NCI-H2171 (cell line): ENCODE data around the gene L1CAM.

Source experiments
- DNase-seq: peaks from one replicate; lab custom pipeline; 2025; lab: John Stamatoyannopoulos, UW

The L1CAM gene

DNA sequence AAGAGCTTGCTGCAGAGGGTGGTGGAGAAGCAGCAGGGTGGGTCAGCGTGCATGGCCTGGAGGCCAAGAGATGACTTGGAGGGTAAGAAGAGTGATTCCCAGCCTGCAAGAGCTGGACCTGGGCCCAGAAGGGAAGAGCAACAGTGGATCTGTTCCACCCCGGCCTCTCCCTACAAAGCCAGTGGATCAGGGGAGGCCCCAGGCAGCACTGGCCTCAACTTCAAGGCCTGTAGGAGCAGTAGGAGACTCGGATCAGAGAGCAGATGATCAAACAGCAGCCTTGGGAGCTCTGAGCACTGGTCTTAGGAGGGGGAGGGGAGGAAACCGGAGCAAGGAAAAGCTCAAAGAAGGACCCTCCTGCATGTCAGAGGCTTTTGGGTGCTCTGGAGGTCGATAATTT is 7.6 kb downstream of the L1CAM start:
- no peak for DNase-seq

- DNase-seq, result no peak
Observed at GRCh38 chrX:153877571-153878261, 8.3 kb downstream of the L1CAM start.

DNA sequence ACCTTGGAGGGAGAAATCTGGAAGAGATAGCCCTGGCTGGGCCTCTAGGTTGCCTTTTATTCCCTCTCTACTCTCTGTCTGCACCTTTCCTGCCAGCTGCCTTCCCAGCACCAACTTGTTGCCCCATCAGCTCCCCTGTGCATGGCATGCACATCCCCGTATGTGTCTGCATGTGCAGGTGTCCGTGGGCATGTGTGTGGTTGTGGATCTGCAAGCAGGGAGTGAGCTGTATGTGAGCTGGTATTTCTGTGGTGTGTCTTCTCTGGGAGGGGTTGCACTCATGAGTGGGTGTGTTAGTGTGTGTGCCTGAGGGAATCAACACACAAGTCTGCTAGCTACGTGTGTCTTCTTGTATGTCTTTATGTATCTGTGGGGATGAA is 9.9 kb downstream of the L1CAM start:
- no peak for DNase-seq

- DNase-seq, result no peak
Observed at GRCh38 chrX:153875391-153876111, 10.4 kb downstream of the L1CAM start.

- DNase-seq, result no peak
Observed at GRCh38 chrX:153874366-153875125, 11.4 kb downstream of the L1CAM start.

GRCh38 chrX:153874085-153874365 is 11.9 kb downstream of the L1CAM start:
- DNase-seq, result no peak

DNA sequence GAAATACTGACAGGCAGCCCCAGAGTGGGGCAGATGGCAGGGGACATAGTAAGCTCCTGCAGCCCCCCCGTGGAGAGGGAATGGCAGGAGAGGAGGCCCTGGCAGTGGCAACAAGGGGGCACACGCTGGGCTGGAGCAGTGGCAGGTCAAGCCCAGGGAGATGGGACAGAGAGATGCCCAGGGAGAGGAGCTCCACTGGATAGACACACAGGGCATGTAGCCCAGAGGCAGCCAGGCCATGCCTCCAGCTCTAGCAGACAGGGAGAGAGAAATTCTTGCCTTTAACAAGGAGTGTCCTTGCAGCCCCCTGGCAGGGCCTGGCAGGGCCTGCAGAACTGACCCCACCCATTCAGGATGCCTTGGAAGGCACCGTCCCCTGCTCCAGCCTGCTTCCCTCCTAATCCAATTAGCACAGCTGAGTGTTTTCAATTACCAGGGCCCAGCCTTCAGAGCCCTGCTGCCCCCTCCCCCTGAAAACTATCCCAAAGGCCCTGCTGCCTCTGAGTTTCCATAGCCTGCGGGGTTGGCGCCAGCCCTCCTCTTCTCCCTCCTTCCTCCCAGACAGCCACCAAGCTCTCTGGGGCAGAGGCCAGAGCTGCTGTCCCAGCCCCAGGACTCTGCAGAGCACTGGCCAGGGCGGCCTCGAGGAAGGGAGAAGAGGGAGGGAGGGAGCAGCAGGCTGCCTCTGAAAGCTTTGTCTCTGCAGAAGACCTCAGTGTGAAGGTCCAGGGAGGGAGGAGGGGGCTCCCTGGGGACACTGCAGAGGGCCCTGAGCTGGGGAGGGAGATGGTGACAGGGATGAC is 12.5 kb downstream of the L1CAM start:
- DNase-seq, result no peak

DNA sequence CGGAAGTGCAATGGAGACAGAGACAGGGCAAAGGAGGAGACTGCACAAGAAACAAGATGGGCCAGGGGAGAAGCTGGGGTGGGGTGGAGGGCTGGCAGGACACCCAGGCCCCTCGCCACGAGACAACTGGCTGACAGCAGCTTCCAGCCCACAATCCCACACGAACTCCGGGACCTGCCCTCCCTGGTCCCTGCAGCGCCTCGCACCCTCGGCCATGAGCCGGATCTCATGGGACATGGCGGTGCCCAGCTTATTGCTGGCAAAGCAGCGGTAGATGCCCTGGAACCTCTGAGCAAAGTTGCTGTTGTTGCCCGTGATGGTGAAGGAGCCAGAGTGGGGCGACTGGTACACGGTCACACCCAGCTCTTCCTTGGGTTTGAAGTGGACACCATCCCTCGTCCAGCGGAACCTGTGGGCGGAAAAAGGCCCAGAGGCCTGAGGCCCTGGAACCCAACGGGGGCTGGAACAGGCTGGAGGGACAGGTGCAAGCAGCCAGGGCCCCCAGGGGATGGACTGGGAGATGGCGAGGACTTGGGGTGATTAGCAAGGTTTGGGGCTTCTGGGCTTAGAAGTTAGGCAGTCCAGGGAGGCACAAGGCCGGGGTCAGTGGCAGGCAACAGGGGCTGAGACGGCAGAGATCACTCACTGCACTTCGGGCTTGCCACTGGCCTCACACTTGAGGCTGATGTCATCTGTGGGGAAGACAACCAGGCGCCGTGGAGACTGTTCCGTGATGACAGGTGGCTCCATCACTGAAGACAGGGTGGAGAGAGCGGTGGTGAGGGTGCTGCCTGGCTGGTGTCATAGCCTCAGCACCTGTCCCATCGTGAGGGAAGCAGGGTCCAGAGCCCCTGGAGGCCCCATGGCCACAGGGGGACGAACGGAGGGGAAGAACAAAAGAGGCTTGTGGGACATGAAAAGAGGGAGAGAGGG is 13.8 kb downstream of the L1CAM start:
- no peak for DNase-seq

DNA sequence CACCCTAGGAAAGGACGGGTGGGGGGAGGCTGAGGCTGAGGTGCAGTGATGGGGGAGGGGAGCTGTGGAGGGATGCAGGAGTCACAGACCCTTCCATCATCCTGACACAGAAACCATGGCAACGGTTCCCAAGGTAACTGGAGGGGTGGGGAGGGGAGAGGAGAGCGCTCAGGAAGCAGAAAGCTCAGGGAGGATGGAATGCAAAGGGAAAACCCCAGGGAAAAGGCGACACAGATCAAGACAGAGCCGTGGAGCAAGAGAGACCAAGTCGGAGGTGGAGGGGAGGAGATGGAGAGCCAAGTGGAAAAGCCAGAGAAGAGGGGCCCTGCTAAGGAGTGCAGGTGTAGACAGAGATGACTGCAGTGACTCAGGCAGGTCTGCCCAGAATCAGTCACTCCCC is 14.5 kb downstream of the L1CAM start:
- no peak for DNase-seq

DNA sequence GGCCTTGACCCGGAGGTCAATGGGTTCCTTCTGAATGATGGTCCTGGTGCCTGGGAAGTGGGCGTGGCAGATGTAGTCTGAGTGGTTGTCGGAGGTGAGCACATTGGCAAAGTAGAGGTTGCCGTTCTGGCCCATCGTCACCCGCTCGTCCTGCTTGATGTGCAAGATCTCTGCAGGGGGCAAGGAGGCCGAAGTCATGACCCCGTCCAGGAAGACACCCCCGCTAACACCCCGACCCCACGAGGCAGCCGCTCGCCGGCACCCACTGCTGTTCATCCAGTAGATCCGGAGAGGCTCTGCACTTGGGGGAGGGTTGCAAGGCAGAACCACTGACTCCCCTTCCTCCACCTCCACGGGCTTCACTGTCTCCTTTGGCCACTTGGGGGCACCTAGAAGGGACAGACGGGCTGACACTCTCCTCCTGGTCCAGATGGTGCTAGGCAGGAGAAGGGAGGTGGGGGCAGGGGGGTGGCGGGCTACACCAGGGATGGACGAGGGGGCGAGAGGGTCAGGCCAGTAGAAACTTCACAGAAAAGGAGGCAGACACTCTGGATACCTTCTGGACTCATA is 15.1 kb downstream of the L1CAM start:
- DNase-seq, result no peak

DNA sequence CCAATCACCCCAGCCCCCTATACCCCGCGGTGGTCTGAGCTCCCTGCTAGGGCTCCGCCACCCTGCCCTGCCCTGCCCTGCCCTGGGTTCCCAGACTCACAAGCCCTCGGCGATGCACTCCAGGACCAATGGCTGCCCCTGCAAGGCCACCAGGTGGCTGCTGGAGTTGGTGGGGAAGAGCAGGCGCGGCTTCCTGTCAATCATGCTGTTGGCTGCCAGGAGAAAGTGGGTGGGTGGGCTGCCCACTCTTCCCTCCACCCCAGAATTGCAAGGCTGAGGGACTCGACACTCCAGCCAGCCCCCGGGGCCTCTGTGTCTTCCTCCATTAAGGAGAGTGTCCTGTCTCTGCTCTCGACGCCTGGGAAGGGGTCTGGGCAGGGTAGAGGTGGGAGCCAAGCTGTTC is 15.7 kb downstream of the L1CAM start:
- DNase-seq, result no peak

GRCh38 chrX:153869473-153870287 is 16.3 kb downstream of the L1CAM start:
- DNase-seq, result no peak

DNA sequence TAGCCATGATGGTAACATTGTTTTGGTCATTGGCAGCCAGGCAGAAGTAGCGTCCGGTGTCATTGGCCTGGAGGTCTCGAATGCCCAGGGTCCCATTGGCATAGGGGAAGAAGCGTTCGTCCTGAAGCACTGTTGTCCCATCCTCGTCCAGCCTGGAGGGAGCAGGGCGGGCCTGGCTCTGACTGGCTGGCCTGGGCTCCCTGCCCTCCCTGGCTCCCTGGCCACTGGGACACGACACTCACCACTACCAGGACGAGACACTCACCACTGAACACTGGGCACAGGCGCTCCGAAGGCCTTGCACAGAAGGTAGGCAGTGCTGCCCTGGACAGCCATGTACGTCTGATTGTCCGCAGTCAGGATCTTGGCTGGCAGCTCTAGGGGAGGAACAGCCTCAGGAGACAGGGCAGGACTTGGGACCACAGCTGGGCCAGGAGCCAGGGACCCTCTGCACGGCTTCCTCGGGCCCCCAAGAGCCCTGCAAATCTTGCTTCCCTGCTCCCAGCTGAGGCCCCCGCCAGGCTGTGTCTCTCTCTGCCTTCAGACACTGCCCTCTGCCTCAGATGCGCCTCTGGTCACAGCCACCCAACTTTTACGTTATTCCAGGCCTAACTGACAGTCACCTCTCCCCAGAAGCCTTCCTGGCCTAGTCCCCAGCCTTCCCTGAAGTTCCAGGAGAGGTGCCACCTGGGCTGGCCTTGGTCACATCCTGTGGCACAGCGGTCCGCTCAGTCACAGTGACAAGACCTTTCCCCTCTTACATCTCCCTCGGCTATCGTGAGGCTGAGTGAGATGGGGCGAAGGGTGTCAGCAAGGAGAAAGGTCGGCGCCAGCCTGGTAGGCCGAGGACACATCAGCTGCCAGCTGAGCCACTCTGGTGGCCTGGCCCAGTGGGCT is 17.1 kb downstream of the L1CAM start:
- no peak for DNase-seq

DNA sequence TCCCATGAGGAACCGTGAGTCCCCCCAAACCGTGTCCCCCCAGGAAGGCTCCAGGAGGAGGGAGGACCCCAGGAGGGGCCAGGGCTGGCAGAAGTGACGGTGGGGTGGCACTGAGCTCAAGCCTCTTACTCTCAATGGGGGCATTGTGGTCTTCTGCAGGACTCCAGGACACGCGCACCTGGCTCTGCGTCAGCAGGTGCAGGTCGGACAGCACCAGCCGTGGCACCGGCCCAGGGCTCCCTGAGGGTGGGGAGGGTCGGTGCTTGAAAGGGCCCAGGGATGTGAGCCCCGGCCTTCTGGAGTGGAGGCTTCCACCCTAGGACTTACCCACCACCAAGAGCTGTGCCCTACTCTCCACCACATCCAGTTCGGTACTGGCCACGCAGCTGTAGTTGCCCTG is 18.3 kb downstream of the L1CAM start:
- DNase-seq, result no peak

GRCh38 chrX:153867139-153867538 is 18.8 kb downstream of the L1CAM start:
- no peak for DNase-seq

DNA sequence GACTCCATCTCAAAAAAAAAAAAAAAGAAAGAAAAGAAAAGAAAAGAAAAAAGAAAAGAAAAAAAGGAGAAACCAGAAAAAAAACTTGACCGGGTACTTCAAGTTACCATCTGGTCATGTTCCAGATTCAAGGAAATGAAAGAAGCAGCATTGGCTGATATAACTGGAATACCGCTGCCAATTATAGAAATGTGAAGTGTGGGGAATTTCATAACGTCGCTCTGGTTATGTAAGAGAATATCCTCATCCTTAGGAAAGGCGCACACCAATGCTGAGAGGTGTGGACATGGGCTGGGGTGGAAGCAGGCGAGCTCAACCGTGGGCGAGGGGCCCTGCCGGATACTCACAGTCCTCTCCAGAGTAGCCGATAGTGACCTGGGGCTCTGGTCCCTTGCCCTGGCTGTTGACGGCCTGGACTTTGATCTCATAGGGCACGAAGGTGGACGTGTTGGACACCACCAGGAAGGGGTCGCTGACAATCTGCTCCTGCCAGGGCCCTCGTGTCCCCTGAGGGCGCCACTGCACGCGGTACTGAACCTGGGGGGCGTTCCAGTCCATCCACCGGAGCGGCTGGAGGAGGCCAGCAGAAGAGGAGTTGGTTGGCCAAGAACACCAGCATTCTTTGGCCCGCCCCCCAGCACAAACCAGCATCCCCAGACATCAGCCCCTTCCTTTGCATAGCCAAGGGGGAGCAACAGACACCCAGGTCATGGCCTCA is 19.5 kb downstream of the L1CAM start:
- no peak for DNase-seq

GRCh38 chrX:153865685-153866084 is 20.3 kb downstream of the L1CAM start:
- no peak for DNase-seq

GRCh38 chrX:153865321-153865580 is 20.7 kb downstream of the L1CAM start:
- DNase-seq, result no peak
